GM18867 (cell line): ENCODE results near the gene CCT7.

Experiments used
- ATAC-seq: cut with Tn5 transposase; IDR thresholded peaks from one replicate; pipeline ENCODE4 v1.9.1; 2021; ENCODE audit warnings: mild to moderate bottlenecking, moderate library complexity; ENCODE audit not compliant: unreplicated experiment

Gene CCT7

GRCh38 chr2:73266061-73266901, 32.2 kb downstream of the CCT7 start:
- no peak for ATAC-seq

- no peak for ATAC-seq
Observed at GRCh38 chr2:73267008-73267407, 32.9 kb downstream of the CCT7 start.

DNA sequence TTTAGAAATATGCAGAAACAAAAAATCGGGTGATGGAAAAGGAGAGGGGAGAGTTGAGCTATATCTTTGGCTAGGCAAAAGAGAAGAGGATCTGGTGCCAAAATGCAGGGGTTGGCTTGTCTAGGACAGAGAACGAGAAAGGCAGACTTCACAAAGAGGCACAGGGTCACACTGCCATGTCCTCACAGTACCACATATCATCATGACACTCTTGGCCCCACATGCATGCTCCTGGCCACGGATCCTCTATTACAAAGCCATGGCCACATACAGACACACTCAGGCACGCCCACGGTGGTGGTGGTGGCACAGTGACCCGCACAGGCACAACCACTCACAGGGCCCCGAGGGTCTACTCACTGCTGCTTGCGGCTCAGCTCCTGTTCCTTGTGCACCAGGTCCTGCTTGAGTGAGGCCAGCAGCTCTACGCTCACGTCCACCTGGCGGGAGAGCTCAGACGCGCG, 34.3 kb downstream of the CCT7 start:
- ATAC-seq: no peak

DNA sequence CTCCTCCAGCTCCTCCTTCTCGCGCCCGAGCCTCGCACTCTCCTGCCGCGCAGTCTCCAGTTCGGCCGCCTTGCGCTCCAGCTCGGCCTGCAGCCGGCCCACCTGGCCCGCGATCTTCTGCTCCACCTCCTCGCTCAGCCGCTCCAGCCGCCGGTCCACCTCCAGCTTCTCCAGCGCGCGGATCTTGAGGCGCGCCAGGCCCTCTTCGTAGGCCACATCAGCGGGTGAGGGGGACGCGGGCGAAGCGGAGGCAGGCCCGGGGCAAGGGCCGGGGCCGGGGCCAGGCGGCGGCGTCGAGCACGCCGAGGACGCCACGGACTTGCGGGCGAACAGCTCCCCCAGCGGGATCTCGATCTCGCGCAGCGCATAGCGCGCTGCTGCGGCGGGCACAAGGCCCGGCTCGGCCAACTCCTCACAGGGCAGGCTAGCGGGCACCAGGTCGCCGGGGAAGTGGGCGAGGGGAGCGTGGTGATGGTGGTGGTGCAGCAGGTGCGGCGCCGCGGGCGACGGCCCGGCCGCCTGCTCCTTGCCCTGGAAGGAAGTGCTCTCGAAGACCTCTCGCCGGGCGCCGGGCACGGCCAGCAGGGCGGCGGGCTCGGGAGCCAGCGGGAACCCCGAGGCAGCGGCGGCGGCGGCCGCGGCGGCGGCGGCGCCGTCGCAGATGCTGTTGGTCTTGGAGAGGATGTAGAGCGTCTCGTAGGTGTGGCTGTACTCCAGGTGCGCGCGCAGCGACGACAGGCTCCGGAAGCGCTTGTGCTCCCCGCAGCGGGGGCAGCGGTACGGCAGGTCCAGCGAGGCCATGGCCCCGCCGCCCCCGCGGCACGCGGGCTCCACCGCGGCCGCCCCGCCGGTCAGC, 35.0 kb downstream of the CCT7 start:
- ATAC-seq: peak; percentile 76

- ATAC-seq: no peak
Observed at GRCh38 chr2:73269686-73270465, 35.8 kb downstream of the CCT7 start.

GRCh38 chr2:73272270-73272669, 38.2 kb downstream of the CCT7 start:
- ATAC-seq: no peak

- no peak for ATAC-seq
Observed at GRCh38 chr2:73279852-73280251, 45.7 kb downstream of the CCT7 start.

DNA sequence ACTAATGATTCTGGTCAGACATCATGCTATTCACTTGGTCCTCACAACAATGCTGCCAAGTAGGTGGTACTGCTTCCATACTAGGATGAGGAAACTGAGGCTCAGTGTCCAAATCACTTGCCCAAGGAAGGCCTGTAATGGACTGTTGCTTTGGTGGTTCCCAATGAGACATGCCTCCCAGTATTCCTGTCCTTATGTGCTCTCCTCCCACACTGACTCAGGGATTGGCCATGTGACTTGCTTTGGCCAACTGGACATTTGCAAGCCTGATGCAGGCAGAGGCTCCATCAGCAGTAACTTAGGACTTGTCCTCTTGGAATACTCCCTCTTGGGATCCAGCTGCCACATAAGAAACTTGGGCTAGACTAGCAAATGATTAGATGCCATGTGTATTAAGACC, 47.1 kb downstream of the CCT7 start:
- no peak for ATAC-seq

DNA sequence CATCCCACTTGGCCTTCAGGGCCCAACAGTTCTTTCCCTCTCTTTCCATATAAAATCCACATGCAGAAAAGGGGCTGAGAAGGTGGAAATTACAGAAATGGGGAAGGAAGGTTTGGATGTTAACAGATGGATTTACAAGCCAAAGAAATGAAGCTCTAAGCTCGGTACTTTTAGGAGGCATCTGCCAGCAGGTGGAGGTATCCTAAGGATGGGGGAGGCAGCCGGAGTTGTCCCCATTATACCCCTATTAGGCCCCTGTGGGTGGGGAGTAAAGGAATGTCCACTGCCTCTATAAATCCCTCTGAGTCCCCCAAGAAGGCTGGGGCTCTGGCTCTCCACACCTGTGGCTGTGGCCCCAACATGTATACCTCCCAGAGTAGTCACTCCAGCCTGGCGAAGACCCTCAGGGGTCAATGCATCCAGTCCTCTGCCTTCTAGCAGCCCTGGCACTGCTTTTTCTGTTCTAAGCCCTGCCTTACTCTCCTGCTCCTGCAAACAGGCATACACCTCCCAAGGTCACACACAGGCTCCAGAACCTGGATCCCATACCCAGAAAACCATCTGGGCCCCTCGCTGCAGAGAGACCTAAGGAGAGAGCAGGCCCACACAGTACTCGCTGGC, 48.9 kb downstream of the CCT7 start:
- ATAC-seq: no peak

DNA sequence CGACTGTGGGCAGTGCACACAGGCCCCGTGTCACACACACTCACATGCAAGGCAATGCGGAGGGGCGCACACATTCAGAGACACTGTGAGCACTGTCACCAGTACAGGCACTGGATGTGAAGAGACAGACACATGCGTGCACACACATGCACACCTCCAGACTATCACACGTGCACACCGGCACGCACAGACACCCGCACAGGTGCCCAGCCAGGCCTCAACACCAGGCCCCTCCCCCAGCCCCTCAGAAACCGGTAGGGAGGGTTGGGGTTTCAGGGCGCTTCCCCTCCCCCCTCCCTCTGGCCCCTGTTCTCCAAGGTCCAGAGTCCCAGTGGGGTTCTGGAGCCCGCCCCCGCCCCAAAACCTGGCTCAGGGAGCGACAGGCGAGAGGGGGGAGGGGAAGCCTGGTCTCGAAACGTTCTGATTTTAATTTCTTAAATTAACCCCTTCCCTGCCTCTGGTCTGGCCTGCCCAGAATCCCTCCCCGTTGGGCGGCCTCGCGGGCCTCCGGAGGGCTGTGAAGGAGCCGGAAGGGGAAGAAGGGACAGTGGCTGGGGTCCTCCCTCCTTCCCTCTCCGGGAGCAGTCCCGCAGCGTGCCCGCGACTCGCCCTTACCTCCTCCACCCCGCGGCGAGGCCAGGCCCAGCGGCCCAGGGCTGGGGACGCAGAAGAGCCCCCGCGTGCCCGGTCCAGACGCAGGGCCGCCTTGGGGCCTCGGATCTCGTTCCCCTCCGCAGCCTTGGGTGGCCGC, 49.6 kb downstream of the CCT7 start:
- peak; percentile 24 for ATAC-seq

- ATAC-seq: peak; percentile 76
Observed at GRCh38 chr2:73284296-73285158, 50.4 kb downstream of the CCT7 start, which contains the start of gene FBXO41. Gene FBXO41 (minus strand): TSS chr2:73284478. CDS start chr2:73269630, 14,848 bp downstream.

- ATAC-seq: peak; percentile 56
Observed at GRCh38 chr2:73285159-73285739, 51.1 kb downstream of the CCT7 start.

GRCh38 chr2:73286134-73286655, 52.1 kb downstream of the CCT7 start:
- no peak for ATAC-seq

DNA sequence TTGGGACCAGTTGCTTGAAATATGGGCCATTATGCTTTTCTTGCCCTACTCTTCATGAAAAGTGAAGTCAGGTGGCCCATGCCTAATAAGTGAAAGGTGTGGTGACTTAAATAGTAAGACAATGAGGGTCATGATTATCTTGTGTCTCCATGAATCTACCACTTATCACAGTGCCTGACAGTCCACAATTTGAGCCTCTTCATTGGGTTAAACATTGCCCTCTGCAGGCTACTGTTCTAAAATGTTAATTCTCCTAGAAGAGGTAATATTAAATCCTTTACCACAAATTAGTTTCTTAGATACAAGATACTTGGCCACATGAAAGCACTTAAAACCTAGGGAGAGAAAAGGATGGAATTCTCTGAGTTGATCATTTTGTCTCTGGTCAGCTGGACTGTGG, 55.2 kb downstream of the CCT7 start:
- no peak for ATAC-seq

GRCh38 chr2:73290049-73290839, 56.1 kb downstream of the CCT7 start:
- ATAC-seq: no peak

DNA sequence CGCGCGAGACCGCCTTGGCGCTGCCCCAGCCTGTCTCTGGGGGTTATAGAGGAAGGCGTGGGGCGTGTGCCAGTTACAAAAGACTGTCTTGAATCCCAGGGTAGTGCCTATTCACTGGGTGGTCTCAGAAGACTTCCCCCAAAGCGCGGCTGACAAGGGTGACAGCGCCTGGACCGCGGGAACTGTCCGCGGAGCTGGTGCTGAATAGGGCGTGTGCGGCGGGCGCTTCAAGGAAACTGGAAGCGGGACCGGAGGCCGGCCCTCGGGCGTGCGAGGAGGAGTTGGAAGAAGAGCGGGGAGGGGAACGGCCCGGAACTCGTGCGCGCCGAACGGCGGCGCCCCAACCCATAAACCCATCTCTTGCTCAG, 57.0 kb downstream of the CCT7 start:
- ATAC-seq: peak; percentile 26

GRCh38 chr2:73291461-73292315, 57.6 kb downstream of the CCT7 start:
- ATAC-seq: no peak
